GM21447 (cell line): ENCODE results near the gene AUTS2.

ENCODE experiments used
- ATAC-seq: cut with Tn5 transposase; IDR thresholded peaks from one replicate; pipeline ENCODE4 v1.9.1; 2021; ENCODE audit not compliant: unreplicated experiment

AUTS2 gene

DNA sequence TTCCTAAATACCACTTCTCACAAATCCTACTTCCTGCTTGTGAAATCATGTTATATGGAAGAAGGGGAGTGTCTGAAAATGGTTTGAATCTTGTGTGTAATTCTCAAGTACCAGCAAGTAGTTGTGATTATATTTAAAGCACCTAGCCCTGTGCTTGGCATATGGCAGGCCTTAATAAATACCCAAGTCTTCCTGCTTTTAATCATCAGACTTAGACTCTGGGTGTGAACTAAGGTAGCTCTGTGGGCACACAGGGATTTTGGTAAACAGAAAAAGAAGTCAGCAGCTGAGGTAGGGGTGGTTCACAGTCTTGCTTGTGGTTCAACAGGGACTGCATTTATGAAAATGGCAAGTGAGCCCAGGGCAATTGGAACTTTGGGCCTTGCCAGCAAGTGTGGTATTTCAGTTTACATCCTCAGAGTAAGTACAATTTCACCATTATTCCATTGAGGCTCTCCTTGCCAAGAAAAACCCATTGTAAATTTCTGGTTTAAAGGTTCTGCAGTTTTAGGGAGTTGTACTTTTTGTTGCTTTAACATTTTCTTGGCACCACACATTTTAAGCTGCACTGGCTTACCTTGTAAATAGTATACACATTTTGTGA lies 215.5 kb downstream of the AUTS2 start:
- ATAC-seq = no peak

GRCh38 chr7:69814421-69814962 lies 216.2 kb downstream of the AUTS2 start:
- no peak for ATAC-seq

DNA sequence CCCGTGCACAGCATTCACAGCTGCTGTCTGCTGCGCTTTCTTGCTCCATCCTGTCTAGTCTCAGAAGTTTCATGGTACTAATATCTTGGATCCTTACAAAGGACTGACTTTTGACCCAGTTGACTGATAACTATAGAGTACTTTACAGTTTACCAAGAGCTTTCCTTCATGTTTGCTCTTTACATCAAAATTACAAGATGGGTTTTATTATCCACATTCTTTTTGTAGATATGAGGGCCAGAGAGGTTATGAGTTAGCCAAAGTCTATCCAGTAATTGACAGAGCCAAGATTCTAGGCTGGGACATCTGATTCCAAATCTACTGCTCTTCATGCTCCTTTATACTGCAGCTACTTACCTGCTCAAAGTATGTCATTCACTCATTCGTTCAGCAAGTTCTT lies 218.2 kb downstream of the AUTS2 start:
- no peak for ATAC-seq

DNA sequence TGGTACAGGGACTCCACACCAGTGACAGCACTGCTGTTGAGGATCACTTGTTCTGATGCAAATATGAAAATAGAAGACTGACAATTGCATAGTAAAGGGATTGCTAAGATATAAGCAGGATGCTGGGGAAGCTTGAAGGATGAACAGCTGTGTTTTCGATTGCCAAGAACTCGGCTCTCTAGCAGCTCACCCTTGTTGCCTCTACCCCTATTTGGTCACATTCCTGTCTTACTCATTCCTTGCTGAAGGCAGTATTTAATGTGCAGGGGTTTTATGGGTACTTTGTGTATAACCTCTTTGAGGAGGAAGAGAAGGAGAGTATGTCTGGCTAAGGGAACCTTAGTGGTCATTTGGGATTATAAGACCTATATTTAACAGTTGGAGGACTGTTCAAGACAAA lies 218.8 kb downstream of the AUTS2 start:
- no peak for ATAC-seq

- no peak for ATAC-seq
Measured at GRCh38 chr7:69817841-69818635, 219.8 kb downstream of the AUTS2 start.

DNA sequence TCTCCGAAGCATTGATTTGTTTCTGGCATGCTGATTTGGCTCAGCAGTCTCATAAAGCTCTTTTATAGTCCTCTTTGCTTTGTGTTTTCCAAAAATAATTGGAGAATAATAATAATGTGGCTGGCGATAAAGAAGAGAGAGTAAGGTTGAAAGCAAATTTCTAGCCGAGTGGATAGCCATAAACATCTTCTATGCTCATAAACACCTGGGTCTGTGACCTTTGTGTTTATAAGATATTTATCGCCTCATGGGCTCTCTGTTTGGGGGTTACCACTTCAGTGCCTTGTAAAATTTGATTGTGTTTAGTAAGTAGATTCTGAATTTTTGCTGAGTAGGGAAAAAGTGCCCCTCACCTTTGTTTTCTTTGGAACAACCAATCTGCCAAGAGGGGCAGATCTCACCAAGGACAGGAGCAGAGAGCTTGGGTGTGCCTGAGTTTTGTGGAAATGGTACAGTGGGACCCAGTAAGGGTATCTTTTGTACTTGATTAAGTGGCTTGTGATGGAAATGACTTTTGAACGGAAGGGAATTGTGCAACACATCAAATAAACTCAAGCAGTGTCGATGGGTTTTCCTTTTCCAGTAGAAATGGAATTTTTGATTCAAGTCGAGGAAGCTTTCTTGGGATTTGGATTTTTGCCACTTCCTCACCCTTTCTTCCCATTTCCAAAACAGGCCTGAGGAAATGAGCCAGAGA lies 220.5 kb downstream of the AUTS2 start:
- no peak for ATAC-seq

- no peak for ATAC-seq
Measured at GRCh38 chr7:69819333-69819705, 221.0 kb downstream of the AUTS2 start.

GRCh38 chr7:69820479-69821192 lies 222.4 kb downstream of the AUTS2 start:
- no peak for ATAC-seq

DNA sequence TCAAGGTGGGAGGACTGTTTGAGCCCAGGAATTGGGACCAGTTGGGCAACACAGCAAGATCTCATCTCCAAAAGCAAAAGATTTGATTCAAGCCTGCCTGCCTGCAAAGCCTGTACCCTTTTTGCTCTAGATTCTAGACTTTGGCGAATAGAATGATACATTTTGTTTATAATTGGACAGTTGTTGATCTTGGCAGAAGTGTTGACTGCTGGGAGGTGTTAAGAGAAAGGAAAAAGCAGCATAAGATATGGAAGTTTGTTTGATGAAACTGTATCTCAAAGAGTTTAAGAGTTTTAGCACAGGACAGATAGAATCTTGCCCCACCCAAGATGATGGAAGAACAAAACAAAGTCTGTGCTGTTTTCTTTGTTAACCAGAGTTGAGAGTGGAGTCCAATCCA lies 224.1 kb downstream of the AUTS2 start:
- no peak for ATAC-seq

- no peak for ATAC-seq
Measured at GRCh38 chr7:69823151-69823744, 225.0 kb downstream of the AUTS2 start.

DNA sequence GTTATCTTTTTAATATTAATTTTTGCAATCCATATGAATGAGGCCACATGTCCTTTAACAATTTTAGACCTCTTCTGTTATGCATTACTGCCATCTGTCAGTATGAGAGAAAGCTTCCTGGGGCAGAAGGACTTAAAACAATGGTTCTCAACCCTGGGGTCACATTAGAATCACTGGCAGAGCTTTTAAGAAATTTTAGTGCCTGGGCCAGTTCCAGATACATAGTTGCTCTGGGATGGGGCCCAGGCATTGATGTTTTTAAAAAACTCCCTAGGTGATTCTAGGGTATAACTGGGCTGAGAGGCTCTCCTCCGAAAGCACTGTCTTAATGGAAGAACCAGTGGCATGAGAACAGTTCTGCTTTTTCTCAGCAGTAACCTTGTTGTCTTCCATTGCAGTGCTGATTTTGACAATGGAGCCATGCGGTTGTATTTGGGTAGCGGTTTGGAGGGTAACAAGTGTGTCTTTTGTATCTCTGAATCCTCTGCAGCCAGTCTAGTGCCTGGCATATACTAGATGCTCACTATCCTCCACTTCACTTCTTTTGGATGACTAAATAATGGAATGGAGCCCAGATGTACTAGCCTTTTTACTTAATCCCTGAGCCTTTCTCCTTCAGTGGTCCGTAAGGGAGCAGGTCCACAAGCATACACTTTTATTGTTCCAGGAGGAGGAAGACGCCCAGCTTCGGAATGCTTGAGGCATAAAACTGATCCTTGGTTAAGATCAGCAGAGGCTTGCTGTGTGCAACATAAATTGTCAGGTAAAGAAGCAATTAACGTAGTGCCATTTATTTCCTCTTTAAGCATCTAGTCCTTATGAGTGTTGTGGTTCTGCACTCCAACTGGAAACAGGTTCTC lies 227.1 kb downstream of the AUTS2 start:
- ATAC-seq = no peak

DNA sequence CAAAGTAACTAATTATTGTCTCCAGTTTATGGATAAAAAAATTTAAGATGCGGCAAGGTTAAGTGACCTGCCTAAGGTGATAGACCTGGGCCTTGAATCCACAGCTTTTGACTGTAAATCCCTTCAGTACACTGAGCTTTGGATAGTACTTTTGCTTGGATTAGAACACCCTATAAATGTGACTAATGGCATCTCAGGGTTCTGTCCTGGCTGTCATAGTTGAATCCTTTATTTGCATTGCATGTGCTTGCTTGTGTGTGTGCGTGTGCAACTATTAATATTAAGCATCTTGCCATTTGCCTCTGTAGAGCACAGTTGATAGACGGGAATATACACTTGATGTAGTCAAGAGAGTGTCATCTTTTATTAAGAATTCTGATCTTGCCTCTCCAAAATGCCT lies 228.0 kb downstream of the AUTS2 start:
- ATAC-seq = no peak

- no peak for ATAC-seq
Measured at GRCh38 chr7:69827140-69827539, 228.9 kb downstream of the AUTS2 start.

DNA sequence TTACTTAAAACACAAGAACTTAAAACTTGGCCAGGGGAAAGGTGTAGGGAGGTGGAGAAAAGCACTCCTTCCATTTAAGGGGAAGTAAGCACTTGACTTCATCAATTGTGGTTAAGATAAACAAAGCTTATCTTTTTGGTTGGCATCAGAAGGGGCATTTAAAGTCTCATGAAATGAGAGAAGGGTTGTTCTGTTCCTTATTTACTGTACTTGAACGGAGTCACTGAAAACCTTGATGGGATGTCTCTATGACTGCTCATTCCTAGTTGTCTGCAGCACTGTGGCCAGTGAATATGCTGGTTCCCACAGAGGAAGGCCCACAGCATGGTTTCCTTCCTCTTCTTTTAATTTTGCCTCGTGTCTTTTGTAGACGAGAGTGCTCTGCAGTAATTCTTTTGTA lies 229.3 kb downstream of the AUTS2 start:
- ATAC-seq = no peak

- ATAC-seq = no peak
Measured at GRCh38 chr7:69832356-69832755, 234.1 kb downstream of the AUTS2 start.

- no peak for ATAC-seq
Measured at GRCh38 chr7:69833964-69834363, 235.7 kb downstream of the AUTS2 start.

- no peak for ATAC-seq
Measured at GRCh38 chr7:69836702-69837101, 238.4 kb downstream of the AUTS2 start.

DNA sequence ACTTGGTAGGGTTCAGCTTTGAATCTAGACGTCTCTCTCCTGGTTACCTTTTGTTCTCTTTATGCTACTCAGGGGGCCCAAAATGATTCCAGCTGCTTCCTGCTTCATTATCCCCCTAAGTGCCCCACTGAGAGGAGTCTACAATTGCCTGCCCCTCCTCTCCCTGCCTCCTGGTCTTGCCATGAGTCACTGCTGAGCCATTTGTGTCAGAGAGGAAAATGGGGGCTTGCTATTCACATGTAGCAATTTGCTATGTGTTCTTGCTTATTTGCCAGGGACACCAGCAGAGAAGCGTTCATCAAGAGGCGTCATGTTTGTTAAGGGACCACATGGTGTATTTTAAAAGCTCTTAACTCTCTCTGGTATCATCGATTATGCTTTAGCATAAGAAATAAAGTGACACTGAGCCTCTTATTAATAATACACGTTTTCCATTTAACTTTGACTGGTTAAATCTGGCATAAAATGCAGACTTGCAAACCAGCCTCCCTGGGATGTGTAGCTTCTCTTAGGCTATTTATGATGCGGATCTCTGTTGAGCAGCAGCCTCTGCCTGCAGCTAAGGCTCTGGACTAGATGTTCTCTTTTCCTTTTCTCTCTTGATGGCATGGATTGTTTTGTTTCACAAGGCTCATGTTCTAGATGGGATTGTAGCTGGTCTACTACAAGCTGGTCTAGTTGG lies 239.3 kb downstream of the AUTS2 start:
- no peak for ATAC-seq

DNA sequence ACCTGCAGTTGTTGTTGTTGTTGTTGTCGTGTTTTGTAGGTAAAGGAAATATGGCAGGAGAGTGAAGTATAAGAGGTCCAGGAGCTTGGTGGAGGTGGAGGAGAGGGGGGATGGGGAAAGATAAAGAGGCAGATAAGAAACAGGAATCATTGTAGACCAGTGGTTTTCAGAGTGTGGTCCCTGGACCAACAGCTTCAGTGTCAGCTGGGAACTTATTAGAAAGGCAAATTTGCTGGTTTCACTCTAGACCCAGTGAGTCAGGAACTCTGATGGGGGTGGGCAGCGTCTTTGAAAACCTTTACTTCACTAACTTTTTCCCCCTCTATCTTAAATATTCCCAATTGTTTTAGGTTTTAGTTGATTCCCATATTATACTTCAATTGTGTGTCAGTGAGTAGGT lies 241.5 kb downstream of the AUTS2 start:
- ATAC-seq = peak; percentile 44
